ENCODE results near the gene MOB3A.

DNA sequence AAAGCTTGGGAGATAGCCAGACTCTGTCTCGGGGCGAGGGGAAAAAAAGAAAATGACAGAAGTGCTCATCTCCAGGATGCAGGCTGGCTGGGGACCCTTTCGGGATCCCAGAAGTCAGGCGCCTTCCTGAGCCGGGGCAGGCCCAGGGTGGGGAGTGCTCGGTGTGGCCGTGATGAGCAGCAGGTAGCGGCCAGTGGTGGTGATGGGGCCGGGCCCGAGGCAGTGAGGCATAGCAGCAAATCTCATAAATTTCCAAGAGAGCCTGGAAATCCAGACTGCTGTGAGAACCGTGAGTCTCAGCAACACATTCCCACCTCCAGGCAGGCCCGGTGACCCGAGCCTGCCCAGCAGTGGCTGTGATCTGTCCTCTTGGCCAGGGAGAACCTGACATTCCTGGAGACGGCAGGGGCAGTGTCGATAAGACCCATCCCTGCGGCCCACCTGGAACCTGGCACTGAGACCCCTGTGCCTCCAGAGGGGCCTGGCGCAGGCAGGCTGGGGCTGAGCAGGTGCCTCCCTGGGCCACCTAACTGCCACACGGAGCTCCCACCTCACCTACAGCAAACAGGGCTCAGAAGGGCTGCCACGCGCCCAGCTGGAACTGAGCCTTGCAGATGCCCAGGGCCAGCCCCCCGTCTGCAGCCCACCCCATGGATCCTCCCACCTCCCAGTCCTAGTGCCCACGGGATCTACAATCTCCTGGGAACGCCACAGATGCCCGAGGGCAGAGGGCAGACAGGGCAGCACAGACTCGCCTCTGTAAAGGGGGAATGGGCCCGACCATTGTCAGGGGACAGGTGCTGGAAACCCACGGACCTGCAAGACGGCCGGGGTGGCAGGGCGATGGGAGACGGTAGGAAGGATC lies 24.0 kb upstream of the MOB3A start:
- TF ChIP-seq EZH2 (IDR thresholded peaks at IDR 0.05; ENCODE audit: insufficient read depth, poor library complexity, severe bottlenecking) (no peak), EZH2phosphoT487 (IDR thresholded peaks at IDR 0.05; ENCODE audit: insufficient read depth, low read depth) (no peak)
